Loucy (cell line): ENCODE results near the gene COX19.

Experiments
- H2AFZ ChIP-seq: fragments of 200-600 bp; sonication (generic); 2 replicates; pipeline ENCODE4 v1.6.0; 2016; ENCODE audit warnings: antibody characterized with exemption, mild to moderate bottlenecking, low read length, moderate library complexity
- H3F3A ChIP-seq: fragments of 200-600 bp; 2 replicates; pipeline ENCODE4 v1.6.0; 2016; ENCODE audit warnings: antibody characterized with exemption, low read depth, mild to moderate bottlenecking
- H3K27me3 ChIP-seq: fragments of 200-600 bp; sonication (generic); 2 replicates; pipeline ENCODE4 v1.6.1; 2014; ENCODE audit warnings: low read length, mild to moderate bottlenecking; ENCODE audit not compliant: insufficient read depth, poor library complexity, severe bottlenecking
- H3K36me3 ChIP-seq: fragments of 200-600 bp; sonication (generic); 2 replicates; pipeline ENCODE4 v1.6.1; 2016; ENCODE audit warnings: low read length; ENCODE audit not compliant: insufficient read depth
- H3K4me1 ChIP-seq: fragments of 200-600 bp; sonication (generic); 2 replicates; pipeline ENCODE4 v1.5.1; 2014; ENCODE audit warnings: low read length, mild to moderate bottlenecking; ENCODE audit not compliant: insufficient read depth, poor library complexity, severe bottlenecking
- H3K4me2 ChIP-seq: fragments of 200-600 bp; sonication (generic); 2 replicates; pipeline ENCODE4 v1.6.0; 2014; ENCODE audit warnings: antibody characterized with exemption, low read length, low read depth, mild to moderate bottlenecking; ENCODE audit not compliant: poor library complexity, severe bottlenecking
- H3K4me3 ChIP-seq: fragments of 200-600 bp; sonication (generic); 2 replicates; pipeline ENCODE4 v1.5.1; 2014; ENCODE audit warnings: low read length, mild to moderate bottlenecking, mixed read lengths; ENCODE audit not compliant: poor library complexity, severe bottlenecking
- H3K79me2 ChIP-seq: fragments of 200-600 bp; sonication (generic); 2 replicates; pipeline ENCODE4 v1.6.1; 2014; ENCODE audit warnings: low read length; ENCODE audit not compliant: insufficient read depth
- H3K9ac ChIP-seq: fragments of 200-600 bp; sonication (generic); 2 replicates; pipeline ENCODE4 v1.6.0; 2014; ENCODE audit warnings: mild to moderate bottlenecking, low read depth, low read length, moderate library complexity; ENCODE audit not compliant: poor library complexity, severe bottlenecking
- H3K9me2 ChIP-seq: fragments of 200-600 bp; sonication (generic); replicated peaks from 2 replicates; pipeline ENCODE4 v1.6.1; 2016; ENCODE audit warnings: low read depth, low read length, mixed read lengths
- H3K9me3 ChIP-seq: fragments of 200-600 bp; sonication (generic); 2 replicates; pipeline ENCODE4 v1.6.1; 2014; ENCODE audit warnings: mild to moderate bottlenecking, antibody characterized with exemption, low read length, low read depth; ENCODE audit not compliant: insufficient read depth
- H4K20me1 ChIP-seq: fragments of 200-600 bp; sonication (generic); 2 replicates; pipeline ENCODE4 v1.6.0; 2014; ENCODE audit warnings: antibody characterized with exemption, low read length, mild to moderate bottlenecking; ENCODE audit not compliant: insufficient read depth, poor library complexity, severe bottlenecking
- CTCF ChIP-seq: fragments of 200-600 bp; sonication (generic); conservative IDR thresholded peaks from 2 replicates; pipeline ENCODE4 v1.5.1; 2014; ENCODE audit warnings: mild to moderate bottlenecking, antibody characterized with exemption, low read length
- EZH2phosphoT487 ChIP-seq: fragments of 200-600 bp; IDR thresholded peaks from 2 replicates; pipeline ENCODE4 v1.6.1; 2018; ENCODE audit warnings: antibody characterized with exemption, mild to moderate bottlenecking, moderate library complexity, borderline replicate concordance

Gene COX19

GRCh38 chr7:967361-968082, 7.8 kb downstream of the COX19 start:
- TF ChIP-seq EZH2phosphoT487 (no peak), CTCF (no peak)
- Histone ChIP-seq H2AFZ (no peak overlapping the region), H3K4me2 (no peak overlapping the region), H3K4me1 (peaks cover 8% of the 10 kb centered on the region), H3K9ac (no peak overlapping the region), H3K36me3 (peaks cover 43% of the 10 kb centered on the region; the same call in 1 of the 2 replicates), H3K79me2 (peaks cover 36% of the 10 kb centered on the region), H3K27me3 (no peaks in the 10 kb centered on the region), H3K9me3 (no peaks in the 10 kb centered on the region), H4K20me1 (peaks cover 15% of the 10 kb centered on the region), H3K9me2 (no peaks in the 10 kb centered on the region), H3K4me3 (no peak overlapping the region), H3F3A (no peaks in the 10 kb centered on the region)

- Histone ChIP-seq H3K79me2 (peaks cover 26% of the 10 kb centered on the region), H4K20me1 (peaks cover 10% of the 10 kb centered on the region), H3K9ac (no peak overlapping the region), H3K4me2 (no peak overlapping the region), H3K4me1 (no peaks in the 10 kb centered on the region), H3K4me3 (no peak overlapping the region), H3K9me3 (no peaks in the 10 kb centered on the region), H3K9me2 (no peaks in the 10 kb centered on the region), H2AFZ (no peak overlapping the region), H3K36me3 (peaks cover 36% of the 10 kb centered on the region; the same call in 1 of the 2 replicates), H3K27me3 (no peaks in the 10 kb centered on the region), H3F3A (no peaks in the 10 kb centered on the region)
- no peak for TF ChIP-seq CTCF
- TF ChIP-seq EZH2phosphoT487 = no peak
Measured at GRCh38 chr7:966291-967069, 8.9 kb downstream of the COX19 start.

GRCh38 chr7:964401-965231, 10.7 kb downstream of the COX19 start:
- Histone ChIP-seq H3K36me3 (peaks cover 25% of the 10 kb centered on the region; the same call in 1 of the 2 replicates), H3K79me2 (peaks cover 8% of the 10 kb centered on the region; the same call in 1 of the 2 replicates), H3K9me2 (no peaks in the 10 kb centered on the region), H3K9me3 (no peaks in the 10 kb centered on the region), H3F3A (no peaks in the 10 kb centered on the region), H3K4me1 (no peaks in the 10 kb centered on the region), H3K4me3 (no peak overlapping the region), H3K4me2 (no peak overlapping the region), H4K20me1 (peaks cover 5% of the 10 kb centered on the region), H2AFZ (no peak overlapping the region), H3K27me3 (no peaks in the 10 kb centered on the region), H3K9ac (no peak overlapping the region)
- TF ChIP-seq EZH2phosphoT487 (no peak), CTCF (no peak)
